GM20000 (cell line): ENCODE measurements around the gene TMPO.
"Not testable (repeated sequence)": the region's sequence is repeated elsewhere in the genome, so short reads cannot be mapped to it uniquely, and the experiment has no call there.

Experiments
- DNase-seq: peaks from one replicate; pipeline ENCODE4 v3.0.0; 2012; ENCODE audit warnings: low spot score
- TF ChIP-seq, protein P1 (sequence below): IDR thresholded peaks from 2 replicates; pipeline ENCODE4 v1.5.1; 2012; ENCODE audit warnings: mild to moderate bottlenecking, control low read depth; ENCODE audit errors: extremely low read depth, missing control alignments

TMPO gene

DNA sequence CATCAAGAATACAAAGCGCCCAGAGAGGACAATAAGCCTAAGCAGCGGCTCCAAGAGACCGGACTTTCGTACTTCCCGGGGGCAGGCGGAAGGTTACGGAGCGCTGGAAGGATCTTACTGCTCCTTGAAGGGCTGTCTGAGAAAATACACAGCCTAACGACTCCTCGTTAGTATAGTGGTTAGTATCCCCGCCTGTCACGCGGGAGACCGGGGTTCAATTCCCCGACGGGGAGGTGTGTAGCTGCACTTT lies 12.1 kb upstream of the TMPO start:
- peak; percentile 64 for DNase-seq
- TF ChIP-seq, protein P1, sequence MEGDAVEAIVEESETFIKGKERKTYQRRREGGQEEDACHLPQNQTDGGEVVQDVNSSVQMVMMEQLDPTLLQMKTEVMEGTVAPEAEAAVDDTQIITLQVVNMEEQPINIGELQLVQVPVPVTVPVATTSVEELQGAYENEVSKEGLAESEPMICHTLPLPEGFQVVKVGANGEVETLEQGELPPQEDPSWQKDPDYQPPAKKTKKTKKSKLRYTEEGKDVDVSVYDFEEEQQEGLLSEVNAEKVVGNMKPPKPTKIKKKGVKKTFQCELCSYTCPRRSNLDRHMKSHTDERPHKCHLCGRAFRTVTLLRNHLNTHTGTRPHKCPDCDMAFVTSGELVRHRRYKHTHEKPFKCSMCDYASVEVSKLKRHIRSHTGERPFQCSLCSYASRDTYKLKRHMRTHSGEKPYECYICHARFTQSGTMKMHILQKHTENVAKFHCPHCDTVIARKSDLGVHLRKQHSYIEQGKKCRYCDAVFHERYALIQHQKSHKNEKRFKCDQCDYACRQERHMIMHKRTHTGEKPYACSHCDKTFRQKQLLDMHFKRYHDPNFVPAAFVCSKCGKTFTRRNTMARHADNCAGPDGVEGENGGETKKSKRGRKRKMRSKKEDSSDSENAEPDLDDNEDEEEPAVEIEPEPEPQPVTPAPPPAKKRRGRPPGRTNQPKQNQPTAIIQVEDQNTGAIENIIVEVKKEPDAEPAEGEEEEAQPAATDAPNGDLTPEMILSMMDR, result no peak

GRCh38 chr12:98503592-98504367 lies 11.6 kb upstream of the TMPO start:
- peak; percentile 83 for DNase-seq
- TF ChIP-seq, protein P1, result no peak

DNA sequence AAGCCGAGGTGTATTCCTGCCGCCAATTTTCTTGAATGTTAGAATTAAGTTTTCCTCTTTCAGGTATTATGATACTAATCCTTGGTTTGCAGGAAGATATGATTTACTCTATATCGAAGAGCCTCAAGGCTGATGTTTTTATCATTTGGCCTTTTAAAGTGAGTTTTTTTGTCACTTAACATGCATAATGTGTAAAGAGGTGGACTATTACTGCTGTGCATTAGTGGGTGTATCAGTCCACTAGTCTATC lies 11.1 kb upstream of the TMPO start:
- DNase-seq, result no peak
- TF ChIP-seq, protein P1, result no peak

DNA sequence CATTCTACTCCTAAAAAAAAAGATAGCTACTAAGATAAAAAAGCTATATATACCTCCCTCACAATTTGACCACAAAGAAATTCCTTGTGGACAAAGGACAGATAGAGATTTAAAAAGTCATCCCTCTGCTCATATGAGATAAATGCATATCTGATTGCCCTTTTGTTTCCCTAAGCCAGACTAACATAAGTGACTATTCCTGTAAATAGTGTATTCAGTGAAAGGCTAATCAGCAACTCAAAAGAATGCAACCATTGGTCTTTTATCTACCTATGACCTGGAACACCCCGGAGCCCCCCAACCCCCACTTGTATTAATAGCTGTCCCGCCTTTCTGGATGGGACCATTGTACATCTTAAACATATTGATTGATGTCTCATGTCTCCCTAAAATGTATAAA lies 6.3 kb upstream of the TMPO start:
- no peak for DNase-seq
- TF ChIP-seq, protein P1, result no peak

DNA sequence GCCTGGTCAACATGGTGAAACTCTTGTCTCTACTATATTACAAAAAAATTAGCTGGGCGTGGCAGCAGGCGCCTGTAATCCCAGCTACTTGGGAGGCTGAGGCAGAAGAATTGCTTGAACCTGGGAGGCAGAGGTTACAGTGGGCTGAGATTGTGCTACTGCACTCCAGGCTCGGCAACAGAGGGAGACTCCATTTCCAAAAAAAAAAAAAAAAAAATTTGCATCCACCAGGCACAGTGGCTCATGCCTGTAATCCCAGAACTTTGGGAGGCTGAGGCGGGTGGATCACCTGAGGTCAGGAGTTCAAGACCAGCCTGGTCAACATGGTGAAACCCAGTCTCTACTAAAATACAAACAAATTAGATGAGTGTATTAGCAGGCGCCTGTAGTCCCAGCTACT lies 3.6 kb upstream of the TMPO start:
- DNase-seq, result not testable (repeated sequence)

- no peak for DNase-seq
- TF ChIP-seq, protein P1, result no peak
These were observed 1.7 kb upstream of the TMPO start for GRCh38 chr12:98513379-98514322.

DNA sequence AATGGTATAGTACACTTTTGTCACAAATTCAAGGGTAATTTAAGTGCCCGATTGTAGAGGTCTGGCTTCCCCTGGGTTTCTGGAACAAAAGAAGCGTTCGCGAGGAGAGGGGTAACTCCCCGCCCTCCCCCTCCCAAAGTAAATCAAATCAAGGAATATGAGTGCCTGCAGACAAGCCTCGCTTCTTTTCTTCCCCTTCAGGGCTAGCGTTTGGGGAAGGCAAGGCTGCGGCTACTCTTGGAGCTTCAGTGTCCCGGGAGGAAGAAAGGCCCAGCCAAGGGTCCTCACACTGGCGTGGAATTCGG lies 456 bp upstream of the TMPO start:
- DNase-seq, result no peak
- TF ChIP-seq, protein P1, result no peak
